Measurements from ENCODE around the gene DLG2.

DNA sequence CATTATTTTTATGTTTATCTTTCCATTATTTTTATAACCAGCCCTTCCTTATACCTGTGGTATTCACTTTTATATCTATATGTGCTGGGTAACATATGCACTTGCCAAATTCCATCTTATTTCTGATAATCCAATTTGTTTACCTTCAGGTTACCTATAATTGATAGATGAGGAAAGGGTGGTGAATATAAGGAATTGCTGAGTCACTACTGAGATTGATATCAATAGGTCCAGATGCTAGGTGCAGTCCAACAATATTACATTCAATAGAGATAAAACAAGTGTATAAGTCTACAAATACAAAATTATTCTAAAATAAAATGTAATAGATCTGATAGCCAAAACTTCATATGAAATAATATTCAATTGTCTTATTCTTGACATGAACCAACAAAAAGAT, 1582.0 kb downstream of the DLG2 start:
- TF ChIP-seq, protein P1, sequence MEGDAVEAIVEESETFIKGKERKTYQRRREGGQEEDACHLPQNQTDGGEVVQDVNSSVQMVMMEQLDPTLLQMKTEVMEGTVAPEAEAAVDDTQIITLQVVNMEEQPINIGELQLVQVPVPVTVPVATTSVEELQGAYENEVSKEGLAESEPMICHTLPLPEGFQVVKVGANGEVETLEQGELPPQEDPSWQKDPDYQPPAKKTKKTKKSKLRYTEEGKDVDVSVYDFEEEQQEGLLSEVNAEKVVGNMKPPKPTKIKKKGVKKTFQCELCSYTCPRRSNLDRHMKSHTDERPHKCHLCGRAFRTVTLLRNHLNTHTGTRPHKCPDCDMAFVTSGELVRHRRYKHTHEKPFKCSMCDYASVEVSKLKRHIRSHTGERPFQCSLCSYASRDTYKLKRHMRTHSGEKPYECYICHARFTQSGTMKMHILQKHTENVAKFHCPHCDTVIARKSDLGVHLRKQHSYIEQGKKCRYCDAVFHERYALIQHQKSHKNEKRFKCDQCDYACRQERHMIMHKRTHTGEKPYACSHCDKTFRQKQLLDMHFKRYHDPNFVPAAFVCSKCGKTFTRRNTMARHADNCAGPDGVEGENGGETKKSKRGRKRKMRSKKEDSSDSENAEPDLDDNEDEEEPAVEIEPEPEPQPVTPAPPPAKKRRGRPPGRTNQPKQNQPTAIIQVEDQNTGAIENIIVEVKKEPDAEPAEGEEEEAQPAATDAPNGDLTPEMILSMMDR (IDR thresholded peaks at IDR 0.05): no peak
- TF ChIP-seq POLR2A (IDR thresholded peaks at IDR 0.05): no peak
